Gastroesophageal sphincter (tissue), 3 donors: Measurements from ENCODE around the gene ARF1.
A peak's percentile ranks its signal among the peaks of the same experiment; 100 is the strongest.

Source experiments
- POLR2AphosphoS5 ChIP-seq: sonication (generic); formaldehyde crosslinking; IDR thresholded peaks from one replicate; pipeline ENCODE4 v1.6.1; 2017; ENCODE audit warnings: antibody characterized with exemption
- TF ChIP-seq, protein P1 (sequence below), 4 experiments: fragments of 200-600 bp in 2 of 4; fragments of 450-650 bp in 2 of 4; sonication (generic) in 1 of 4; IDR thresholded peaks; one replicate each; pipeline ENCODE4 v1.5.1; 2017 to 2019; ENCODE audit warnings: antibody characterized with exemption in 4 of 4, mild to moderate bottlenecking in 2 of 4, moderate library complexity in 2 of 4

DNA sequence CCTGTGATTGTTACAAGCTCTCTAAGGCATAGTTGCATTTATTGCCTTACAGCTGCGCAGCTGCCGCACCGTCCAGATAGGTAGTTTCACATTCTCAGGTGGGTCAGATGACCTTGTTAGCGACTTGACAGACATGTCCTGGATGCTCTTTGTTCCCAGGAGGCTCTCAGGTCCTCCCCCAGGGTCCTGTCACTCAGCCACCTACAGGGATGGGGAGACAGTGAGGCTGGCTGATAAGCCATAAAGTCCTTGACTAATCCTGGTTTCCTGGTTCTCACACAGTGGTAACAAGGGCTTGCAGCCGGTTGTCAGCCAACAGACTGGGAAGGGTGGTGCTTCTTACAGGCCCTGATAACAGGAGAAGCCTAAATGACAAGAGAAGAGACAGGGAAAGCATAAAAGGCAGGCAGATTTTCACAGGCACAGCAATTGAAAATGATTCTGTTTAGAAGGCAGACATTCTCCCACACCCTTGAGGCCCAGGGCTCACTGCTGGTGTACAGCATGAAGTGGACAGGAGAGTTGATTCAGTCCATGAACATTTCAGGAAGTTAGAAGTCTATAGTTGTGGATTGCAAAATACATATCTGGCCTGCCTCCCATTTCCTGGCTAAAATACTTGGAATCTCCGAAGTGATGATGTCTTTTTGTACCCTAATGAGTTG is 2.9 kb downstream of the ARF1 start:
- TF ChIP-seq, protein P1, sequence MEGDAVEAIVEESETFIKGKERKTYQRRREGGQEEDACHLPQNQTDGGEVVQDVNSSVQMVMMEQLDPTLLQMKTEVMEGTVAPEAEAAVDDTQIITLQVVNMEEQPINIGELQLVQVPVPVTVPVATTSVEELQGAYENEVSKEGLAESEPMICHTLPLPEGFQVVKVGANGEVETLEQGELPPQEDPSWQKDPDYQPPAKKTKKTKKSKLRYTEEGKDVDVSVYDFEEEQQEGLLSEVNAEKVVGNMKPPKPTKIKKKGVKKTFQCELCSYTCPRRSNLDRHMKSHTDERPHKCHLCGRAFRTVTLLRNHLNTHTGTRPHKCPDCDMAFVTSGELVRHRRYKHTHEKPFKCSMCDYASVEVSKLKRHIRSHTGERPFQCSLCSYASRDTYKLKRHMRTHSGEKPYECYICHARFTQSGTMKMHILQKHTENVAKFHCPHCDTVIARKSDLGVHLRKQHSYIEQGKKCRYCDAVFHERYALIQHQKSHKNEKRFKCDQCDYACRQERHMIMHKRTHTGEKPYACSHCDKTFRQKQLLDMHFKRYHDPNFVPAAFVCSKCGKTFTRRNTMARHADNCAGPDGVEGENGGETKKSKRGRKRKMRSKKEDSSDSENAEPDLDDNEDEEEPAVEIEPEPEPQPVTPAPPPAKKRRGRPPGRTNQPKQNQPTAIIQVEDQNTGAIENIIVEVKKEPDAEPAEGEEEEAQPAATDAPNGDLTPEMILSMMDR (IDR thresholded peaks at IDR 0.05), result no peak
- TF ChIP-seq POLR2AphosphoS5, result peak; percentile 36
